H9 (cell line): ENCODE data around the gene COQ4. TPM values are rescaled to one million over a fixed set of nuclear protein-coding genes. Genes with fewer than 3 reads are reported as not detected.

ENCODE experiments used
- DNase-seq: peaks from one replicate; pipeline ENCODE4 v3.0.0-alpha.2; 2017
- H2AFZ ChIP-seq: one replicate; pipeline ENCODE4 v1.6.1; 2013; ENCODE audit warnings: mild to moderate bottlenecking, low read length, control low read depth, moderate library complexity
- H2AK5ac ChIP-seq: 2 replicates; pipeline ENCODE4 v1.6.1; 2013; ENCODE audit warnings: low read length, control low read depth, mixed read lengths; ENCODE audit not compliant: insufficient read length
- H2BK120ac ChIP-seq: one replicate; pipeline ENCODE4 v1.6.1; 2013; ENCODE audit warnings: low read depth, mild to moderate bottlenecking, low read length, control low read depth, inconsistent platforms; ENCODE audit not compliant: poor library complexity, severe bottlenecking
- H2BK12ac ChIP-seq: 2 replicates; pipeline ENCODE4 v1.6.1; 2013; ENCODE audit warnings: low read length, control low read depth, mixed read lengths, low read depth; ENCODE audit not compliant: insufficient read length
- H2BK15ac ChIP-seq: 2 replicates; pipeline ENCODE4 v1.6.1; 2013; ENCODE audit warnings: low read depth, low read length, control low read depth
- H2BK20ac ChIP-seq: one replicate; pipeline ENCODE4 v1.6.1; 2013; ENCODE audit warnings: low read depth, mild to moderate bottlenecking, low read length, control low read depth, inconsistent platforms; ENCODE audit not compliant: poor library complexity, severe bottlenecking
- H2BK5ac ChIP-seq: 2 replicates; pipeline ENCODE4 v1.6.1; 2013; ENCODE audit warnings: low read length, control low read depth, mixed read lengths; ENCODE audit not compliant: insufficient read length
- H3K14ac ChIP-seq: 2 replicates; pipeline ENCODE4 v1.6.1; 2013; ENCODE audit warnings: low read length, control low read depth; ENCODE audit not compliant: insufficient read depth
- H3K18ac ChIP-seq: 2 replicates; pipeline ENCODE4 v1.6.1; 2013; ENCODE audit warnings: low read depth, mild to moderate bottlenecking, mixed read lengths, low read length, control low read depth; ENCODE audit not compliant: insufficient read length
- H3K23ac ChIP-seq: 2 replicates; pipeline ENCODE4 v1.6.1; 2013; ENCODE audit warnings: low read length, control low read depth, mixed read lengths, low read depth; ENCODE audit not compliant: insufficient read length
- H3K23me2 ChIP-seq: 2 replicates; pipeline ENCODE4 v1.6.1; 2013; ENCODE audit warnings: low read depth, mild to moderate bottlenecking, mixed read lengths, low read length, control low read depth; ENCODE audit not compliant: insufficient read length, poor library complexity, severe bottlenecking
- H3K27ac ChIP-seq: 2 replicates; pipeline ENCODE4 v1.5.1; 2013; ENCODE audit warnings: low read length, control low read depth, mixed read lengths, low read depth; ENCODE audit not compliant: insufficient read length
- H3K27me3 ChIP-seq: 2 replicates; pipeline ENCODE4 v1.6.1; 2013; ENCODE audit warnings: low read length, control low read depth, inconsistent platforms; ENCODE audit not compliant: insufficient read depth
- H3K4ac ChIP-seq: 2 replicates; pipeline ENCODE4 v1.6.1; 2013; ENCODE audit warnings: low read depth, mild to moderate bottlenecking, control low read depth, inconsistent platforms, low read length, moderate library complexity
- H3K4me1 ChIP-seq: 2 replicates; pipeline ENCODE4 v1.6.1; 2013; ENCODE audit warnings: low read length, control low read depth, inconsistent platforms; ENCODE audit not compliant: insufficient read depth
- H3K4me2 ChIP-seq: 2 replicates; pipeline ENCODE4 v1.6.1; 2013; ENCODE audit warnings: low read length, control low read depth, mixed read lengths; ENCODE audit not compliant: insufficient read length, insufficient read depth
- H3K56ac ChIP-seq: 2 replicates; pipeline ENCODE4 v1.6.1; 2013; ENCODE audit warnings: low read depth, mild to moderate bottlenecking, mixed read lengths, low read length, control low read depth; ENCODE audit not compliant: insufficient read length
- H3K79me1 ChIP-seq: 2 replicates; pipeline ENCODE4 v1.6.1; 2013; ENCODE audit warnings: low read depth, mild to moderate bottlenecking, moderate library complexity, low read length, control low read depth, inconsistent platforms; ENCODE audit not compliant: insufficient read depth, poor library complexity, severe bottlenecking
- H3K79me2 ChIP-seq: 2 replicates; pipeline ENCODE4 v1.6.1; 2013; ENCODE audit warnings: low read length, control low read depth, inconsistent platforms; ENCODE audit not compliant: insufficient read depth
- H3K9ac ChIP-seq: 2 replicates; pipeline ENCODE4 v1.6.1; 2013; ENCODE audit warnings: low read length, control low read depth, mixed read lengths; ENCODE audit not compliant: insufficient read length; ENCODE audit errors: extremely low read depth
- H3K9me3 ChIP-seq: one replicate; pipeline ENCODE4 v1.6.1; 2013; ENCODE audit warnings: low read depth, low read length, inconsistent platforms; ENCODE audit not compliant: control insufficient read depth
- H3T11ph ChIP-seq: one replicate; pipeline ENCODE4 v1.6.1; 2013; ENCODE audit warnings: mild to moderate bottlenecking, low read length, control low read depth, inconsistent platforms
- H4K20me1 ChIP-seq: one replicate; pipeline ENCODE4 v1.6.1; 2013; ENCODE audit not compliant: control insufficient read depth, insufficient read length, insufficient read depth
- H4K5ac ChIP-seq: 2 replicates; pipeline ENCODE4 v1.6.1; 2013; ENCODE audit warnings: low read depth, mild to moderate bottlenecking, mixed read lengths, low read length, control low read depth; ENCODE audit not compliant: insufficient read length
- H4K8ac ChIP-seq: replicated peaks from 2 replicates; pipeline ENCODE4 v1.6.1; 2013; ENCODE audit warnings: low read length, control low read depth, mixed read lengths, low read depth; ENCODE audit not compliant: insufficient read length
- H4K91ac ChIP-seq: 2 replicates; pipeline ENCODE4 v1.6.1; 2013; ENCODE audit warnings: low read depth, mild to moderate bottlenecking, moderate library complexity, mixed read lengths, low read length, control low read depth; ENCODE audit not compliant: insufficient read length
- H3K27ac Mint-ChIP-seq, 3 experiments: 2 replicates in 2 of 3; 3 replicates in 1 of 3; pipeline ENCODE4 v1.8.0; 2020 to 2021; ENCODE audit warnings: mixed read lengths in 3 of 3, mild to moderate bottlenecking in 1 of 3, moderate library complexity in 1 of 3
- H3K27me3 Mint-ChIP-seq: 2 replicates; pipeline ENCODE4 v1.8.0; 2021; ENCODE audit warnings: low read depth, mild to moderate bottlenecking, moderate library complexity, mixed read lengths
- H3K36me3 Mint-ChIP-seq, 3 experiments: 2 replicates in 2 of 3; 3 replicates in 1 of 3; pipeline ENCODE4 v1.8.0; 2020 to 2021; ENCODE audit warnings: low read depth in 3 of 3, mixed read lengths in 3 of 3; ENCODE audit not compliant: insufficient read depth in 1 of 3
- H3K4me1 Mint-ChIP-seq, 2 experiments: 2 replicates each; pipeline ENCODE4 v1.8.0; 2020; ENCODE audit warnings: mixed read lengths in 2 of 2
- H3K4me3 Mint-ChIP-seq, 2 experiments: 2 replicates in 1 of 2; 3 replicates in 1 of 2; pipeline ENCODE4 v1.8.0; 2020 to 2021; ENCODE audit warnings: mild to moderate bottlenecking in 2 of 2, mixed read lengths in 2 of 2, moderate library complexity in 1 of 2
- H3K9me3 Mint-ChIP-seq, 2 experiments: 2 replicates in 1 of 2; 3 replicates in 1 of 2; pipeline ENCODE4 v1.8.0; 2020; ENCODE audit warnings: mild to moderate bottlenecking in 2 of 2, mixed read lengths in 2 of 2, moderate library complexity in 1 of 2
- CTCF ChIP-seq: fragments of 200-600 bp; sonication (generic); conservative IDR thresholded peaks from 3 replicates; pipeline ENCODE4 v1.8.0; 2021; ENCODE audit warnings: antibody characterized with exemption, mild to moderate bottlenecking
- WGBS: extraction: QIAGEN DNeasy Blood & Tissue Kit; methylation state at CpG from one replicate; pipeline ENCODE4 v1.1.7; 2013; ENCODE audit warnings: missing lambda C conversion rate, low lambda C conversion rate, mixed read lengths; ENCODE audit not compliant: insufficient read length; ENCODE audit errors: extremely low coverage; 5-methylcytosine and 5-hydroxymethylcytosine counted together
- total RNA-seq: library from RNA; stranded (reverse); gene quantifications from 2 replicates; pipeline ENCODE4 v1.2.1, GENCODE V29; 2021

The COQ4 gene
- total RNA-seq, 1 experiment from 2014 or later, result 38.4 TPM

GRCh38 chr9:128309551-128309950 lies 13.1 kb upstream of the COQ4 start:
- Histone ChIP-seq H2BK20ac (no peak overlapping the region), H3K79me2 (no peaks in the 10 kb centered on the region), H4K20me1 (no peaks in the 10 kb centered on the region), H2AFZ (no peak overlapping the region), H4K5ac (no peak overlapping the region), H3K56ac (no peak overlapping the region), H3K9ac (no peak overlapping the region), H3K27me3 (no peaks in the 10 kb centered on the region), H4K91ac (no peak overlapping the region), H3K23me2 (no peaks in the 10 kb centered on the region), H3K4me1 (no peaks in the 10 kb centered on the region), H3K23ac (no peak overlapping the region), H4K8ac (no peak overlapping the region), H3K4me2 (no peak overlapping the region), H3K27ac (no peak overlapping the region), H3K9me3 (no peaks in the 10 kb centered on the region), H2BK12ac (no peak overlapping the region), H2BK15ac (no peak overlapping the region), H3K4ac (no peak overlapping the region), H3T11ph (no peak overlapping the region), H3K14ac (no peak overlapping the region), H2AK5ac (no peak overlapping the region), H2BK5ac (no peak overlapping the region), H2BK120ac (no peak overlapping the region), H3K18ac (no peak overlapping the region), H3K79me1 (no peaks in the 10 kb centered on the region)
- peaks cover 29 to 53% (median 48%) of the 10 kb centered on the region in 3 experiments for H3K36me3 Mint-ChIP-seq
- H3K9me3 Mint-ChIP-seq, result no peaks in the 10 kb centered on the region; a peak in 1 of 5 replicates
- TF ChIP-seq CTCF, result no peak
- no peak overlapping the region for H3K27ac Mint-ChIP-seq
- DNase-seq, result no peak
- WGBS, result no CpG with 5 or more reads among the region's 16 CpGs
- H3K4me3 Mint-ChIP-seq, result no peak overlapping the region
- peaks cover 2% of the 10 kb centered on the region; the same call in 1 of the 2 replicates for H3K27me3 Mint-ChIP-seq
- no peaks in the 10 kb centered on the region for H3K4me1 Mint-ChIP-seq
